Stimulated activated CD4-positive, alpha-beta T cell treated with anti-CD3 and anti-CD28 coated beads, Interleukin-4, amount 100 ng/mL, for 48 hours (primary cell): ENCODE results near the gene NELL1.
"Not testable (repeated sequence)": the region's sequence is repeated elsewhere in the genome, so short reads cannot be mapped to it uniquely, and the experiment has no call there.

ENCODE experiments used
- DNase-seq, 2 donors: peaks; one replicate each; pipeline ENCODE4 v3.0.0-alpha.2; 2020; ENCODE audit warnings: low read depth in 2 of 2

The NELL1 gene

GRCh38 chr11:21110415-21110814 is 441.0 kb downstream of the NELL1 start:
- DNase-seq = no peak

DNA sequence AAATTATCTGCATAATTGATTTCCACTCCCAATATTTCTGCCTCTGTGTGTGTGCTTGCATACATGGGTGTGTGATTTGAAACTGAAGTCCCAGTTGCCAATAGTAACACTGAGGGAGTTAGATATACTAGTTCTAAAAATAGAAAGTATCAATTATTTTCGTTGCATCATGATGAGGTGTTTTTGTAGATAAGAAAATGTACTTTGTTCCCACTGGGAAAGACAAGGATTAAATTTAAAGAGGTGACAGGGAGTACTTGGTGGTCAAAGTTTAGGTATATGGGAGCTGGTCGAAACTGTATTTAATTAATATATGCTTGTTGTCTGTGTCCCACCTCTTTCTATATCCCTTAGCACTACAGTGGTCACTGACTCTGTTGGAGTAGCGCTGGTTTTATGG is 444.5 kb downstream of the NELL1 start:
- no peak for DNase-seq

DNA sequence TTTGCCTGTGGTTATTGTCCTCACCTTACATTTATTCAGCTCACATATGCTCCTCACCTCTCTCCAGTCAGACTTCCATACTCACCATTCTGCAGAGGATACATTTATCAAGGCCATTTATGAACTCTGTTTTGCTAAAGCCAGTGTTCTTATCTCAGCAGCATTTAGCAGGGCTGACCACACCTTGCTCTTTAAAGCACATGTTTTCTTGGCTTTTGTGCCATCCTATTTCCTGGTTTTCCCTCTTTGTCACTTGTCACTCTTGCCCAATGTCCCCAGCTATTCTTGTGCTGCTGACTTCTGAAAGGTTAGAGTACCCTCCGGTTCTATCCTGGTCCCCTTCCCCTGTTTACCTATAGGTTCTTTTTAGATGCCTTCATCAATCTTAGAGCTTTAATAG is 446.6 kb downstream of the NELL1 start:
- no peak for DNase-seq

- DNase-seq = no peak
Observed at GRCh38 chr11:21119411-21119810, 450.0 kb downstream of the NELL1 start.

DNA sequence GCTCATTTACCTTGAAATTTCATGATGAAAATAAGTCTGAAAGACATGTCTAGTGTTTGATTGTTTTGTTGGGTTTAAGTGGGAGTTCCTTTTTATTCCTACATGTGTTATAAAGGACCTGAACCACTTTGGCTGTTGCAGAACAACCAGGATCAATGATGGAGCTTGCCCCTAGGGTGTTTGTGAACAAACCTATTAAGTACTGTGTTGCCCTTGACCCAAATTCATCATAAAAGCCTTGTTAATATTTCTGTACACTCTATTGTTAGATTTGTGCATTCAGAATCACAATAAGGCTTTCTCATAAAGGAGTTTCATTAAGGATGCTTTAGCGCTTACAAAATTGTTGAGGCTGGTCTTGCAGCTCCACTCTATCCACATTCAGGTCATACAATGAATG is 452.6 kb downstream of the NELL1 start:
- DNase-seq = no peak

GRCh38 chr11:21122523-21122922 is 453.1 kb downstream of the NELL1 start:
- DNase-seq = no peak

- no peak for DNase-seq
Observed at GRCh38 chr11:21132146-21132720, 462.8 kb downstream of the NELL1 start.

DNA sequence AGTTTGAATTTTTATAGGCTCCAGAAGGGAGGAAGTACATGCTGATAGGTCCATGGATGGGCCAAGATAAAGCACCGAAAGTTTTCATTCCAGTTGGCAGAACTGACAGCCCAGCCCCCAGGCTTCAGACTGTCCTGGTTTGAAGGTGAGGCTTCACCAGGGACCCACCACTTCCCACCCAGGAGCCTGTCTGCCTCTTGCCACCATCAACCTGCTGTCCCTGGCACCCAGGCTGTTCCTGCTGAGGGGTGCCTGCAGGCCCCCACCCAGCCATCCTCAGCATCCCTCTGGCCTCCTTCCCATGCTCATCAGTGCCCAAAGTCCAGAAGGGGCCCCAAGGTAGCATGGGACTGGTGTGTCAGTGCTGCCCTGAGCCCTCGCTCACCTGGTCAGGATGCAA is 463.9 kb downstream of the NELL1 start:
- DNase-seq = no peak

- DNase-seq = no peak
Observed at GRCh38 chr11:21133722-21134121, 464.3 kb downstream of the NELL1 start.

GRCh38 chr11:21137803-21138202 is 468.4 kb downstream of the NELL1 start:
- no peak for DNase-seq

DNA sequence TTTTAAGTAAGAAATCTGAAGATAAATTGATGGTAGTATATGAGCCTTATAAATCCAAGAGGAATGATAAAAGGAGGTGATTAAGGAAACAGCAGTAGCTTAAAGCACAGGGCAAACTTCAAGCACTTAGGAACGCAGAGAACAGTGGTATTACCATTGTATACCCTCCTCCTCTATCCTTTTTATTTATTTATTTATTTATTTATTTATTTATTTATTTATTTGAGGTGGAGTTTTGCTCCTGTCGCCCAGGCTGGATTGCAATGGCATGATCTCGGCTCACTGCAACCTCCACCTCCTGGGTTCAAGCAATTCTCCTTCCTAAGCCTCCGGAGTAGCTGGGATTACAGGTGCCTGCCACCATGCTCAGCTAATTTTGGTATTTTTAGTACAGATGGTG is 472.2 kb downstream of the NELL1 start:
- DNase-seq = not testable (repeated sequence)

DNA sequence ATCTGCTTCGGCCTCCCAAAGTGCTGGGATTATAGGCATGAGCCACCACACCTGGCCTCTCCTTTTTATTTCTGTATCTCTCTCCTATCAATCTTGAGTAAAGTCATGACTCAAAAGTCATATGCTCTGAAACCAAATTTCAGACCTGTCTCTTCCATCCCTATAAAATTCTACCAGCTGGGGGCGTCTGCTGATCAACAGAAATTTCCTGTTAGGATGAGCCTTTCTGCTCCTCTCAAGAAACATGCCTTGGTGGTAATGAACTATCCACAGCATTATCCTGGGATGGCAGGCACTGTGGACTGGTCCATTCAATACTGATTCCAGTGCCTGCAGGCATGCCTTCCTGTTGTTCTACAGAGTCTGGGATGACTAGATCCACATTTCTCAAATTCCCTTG is 472.6 kb downstream of the NELL1 start:
- no peak for DNase-seq

GRCh38 chr11:21144531-21144930 is 475.1 kb downstream of the NELL1 start:
- no peak for DNase-seq

GRCh38 chr11:21148376-21148775 is 479.0 kb downstream of the NELL1 start:
- no peak for DNase-seq

GRCh38 chr11:21160140-21160539 is 490.8 kb downstream of the NELL1 start:
- DNase-seq = no peak

DNA sequence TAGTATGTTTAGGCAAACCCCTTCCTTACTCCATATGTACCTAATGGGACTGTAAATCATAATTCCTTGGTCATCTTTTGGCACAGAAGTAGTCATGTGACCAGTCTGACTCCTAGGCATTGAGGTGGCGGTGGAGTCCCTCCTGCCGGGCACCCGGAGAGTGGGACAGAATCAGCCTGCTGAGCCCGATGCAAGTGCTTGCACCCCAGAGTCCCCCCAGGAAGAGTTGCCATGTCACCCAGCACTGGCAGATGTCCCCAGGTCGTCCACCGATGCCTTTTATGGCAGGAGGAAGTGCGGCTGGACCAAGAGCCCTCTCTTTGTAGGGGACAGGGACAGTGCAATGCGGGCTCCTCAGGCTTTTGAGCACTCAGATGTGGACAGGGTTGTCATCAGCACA is 500.3 kb downstream of the NELL1 start:
- DNase-seq = no peak

GRCh38 chr11:21173476-21173875 is 504.1 kb downstream of the NELL1 start:
- DNase-seq = no peak

DNA sequence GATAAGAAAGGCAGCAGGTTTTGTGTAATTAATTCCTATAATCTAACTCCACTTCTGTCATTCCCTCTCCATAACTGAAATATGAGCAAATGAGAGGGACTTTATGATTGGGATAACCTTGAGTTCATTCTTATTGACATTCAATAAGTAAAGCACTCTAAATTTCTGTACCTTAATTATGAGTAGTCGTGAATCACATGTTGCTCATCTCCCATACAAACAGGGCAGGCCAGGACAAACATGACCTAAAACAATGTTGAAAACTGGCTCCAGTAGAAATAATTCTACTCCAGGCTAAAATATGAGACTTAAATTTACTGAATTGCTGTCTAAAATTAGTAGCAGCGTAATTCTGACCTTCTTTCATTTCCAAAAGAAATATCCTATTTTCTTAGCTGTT is 505.4 kb downstream of the NELL1 start:
- no peak for DNase-seq

GRCh38 chr11:21177379-21177778 is 508.0 kb downstream of the NELL1 start:
- DNase-seq = no peak

DNA sequence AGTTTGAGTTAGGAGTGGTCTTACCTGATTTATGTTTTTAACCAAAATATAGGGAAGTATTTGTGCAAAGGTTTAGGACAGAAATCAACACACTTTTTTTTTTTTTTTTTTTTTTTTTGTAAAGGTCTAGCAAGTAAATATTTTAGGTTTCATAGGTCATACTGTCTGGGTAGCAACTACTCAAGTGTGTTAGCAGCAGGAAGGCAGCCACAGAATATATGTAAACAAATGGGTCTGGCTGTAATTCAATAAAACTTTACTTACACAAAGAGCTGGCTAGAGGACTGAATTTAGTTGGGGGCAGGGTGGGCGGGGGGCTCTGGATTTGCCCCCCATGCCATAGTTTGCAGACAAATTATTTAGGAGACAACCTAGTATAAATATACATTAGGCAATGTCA is 510.4 kb downstream of the NELL1 start:
- DNase-seq = no peak

DNA sequence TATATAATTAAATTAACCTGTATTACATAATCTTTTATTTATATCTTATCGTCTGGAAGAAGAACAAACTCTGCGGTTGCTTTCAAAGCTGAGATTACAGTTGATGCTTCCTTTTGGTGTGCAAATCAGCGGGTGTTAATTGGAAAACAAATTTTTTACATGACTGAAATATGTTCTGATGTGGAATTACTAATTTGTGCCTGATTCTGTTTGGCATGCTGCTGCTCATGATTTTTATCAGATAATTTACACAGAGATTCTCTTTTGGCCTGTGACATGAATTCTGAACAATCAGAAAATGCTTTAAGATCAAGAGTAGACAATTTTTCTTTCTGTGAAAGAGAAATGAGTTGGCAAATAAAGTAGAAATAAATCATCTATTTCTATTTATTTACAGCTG is 510.8 kb downstream of the NELL1 start:
- no peak for DNase-seq

GRCh38 chr11:21185959-21186358 is 516.6 kb downstream of the NELL1 start:
- DNase-seq = no peak

DNA sequence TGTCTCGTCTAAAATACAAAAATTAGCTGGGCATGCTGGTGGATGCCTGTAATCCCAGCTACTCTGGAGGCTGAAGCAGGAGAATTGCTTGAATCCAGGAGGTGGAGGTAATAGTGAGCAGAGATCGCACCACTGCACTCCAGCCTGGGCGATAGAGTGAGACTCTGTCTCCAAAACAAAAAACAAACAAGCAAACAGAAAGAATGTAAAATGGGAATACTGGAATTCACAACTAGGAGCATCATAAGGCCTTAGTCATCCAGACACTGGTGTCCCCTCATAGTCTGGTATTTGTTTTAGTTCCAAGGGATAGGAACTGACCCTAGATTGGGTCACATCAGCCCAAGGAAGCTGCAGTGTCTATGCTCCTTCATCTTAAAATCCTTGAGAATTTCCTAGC is 520.8 kb downstream of the NELL1 start:
- DNase-seq = no peak

DNA sequence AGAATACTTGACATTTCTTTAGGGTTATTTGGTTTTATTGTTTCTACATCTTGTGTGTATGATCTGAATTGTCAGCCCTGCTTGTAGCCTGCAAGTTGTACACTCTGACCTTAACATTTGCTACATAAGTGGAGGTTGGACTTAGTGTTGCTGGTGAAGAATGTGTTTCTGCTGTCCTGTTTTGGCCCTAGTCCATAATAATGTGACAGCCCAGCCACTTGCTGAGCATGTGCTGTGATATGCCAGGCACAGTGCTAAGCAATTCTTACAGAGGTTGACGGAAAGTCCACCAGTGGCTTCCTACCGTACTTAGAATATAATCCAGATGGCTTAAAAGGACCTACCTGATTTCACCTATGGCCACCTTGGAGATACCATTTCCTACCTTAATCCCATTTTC is 526.6 kb downstream of the NELL1 start:
- DNase-seq = no peak

DNA sequence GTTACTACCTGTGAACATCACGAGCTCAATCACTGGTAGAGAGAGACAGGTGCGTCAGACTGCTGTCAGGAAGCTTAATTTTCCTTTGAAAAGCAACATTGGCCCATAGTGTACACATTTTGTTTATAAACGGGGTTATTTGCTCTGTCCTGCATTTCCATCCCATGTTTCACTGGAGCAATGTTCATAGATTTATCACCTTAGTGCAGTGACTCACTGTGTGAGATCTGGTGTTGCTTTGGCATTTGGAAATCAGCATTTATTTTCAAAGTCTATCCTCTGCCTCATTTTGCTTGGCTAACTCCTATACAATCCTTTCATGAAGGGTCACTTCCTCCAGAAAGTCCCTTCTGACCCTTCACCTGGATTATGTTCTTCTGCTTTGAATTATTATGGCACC is 529.1 kb downstream of the NELL1 start:
- no peak for DNase-seq
